22Rv1 (cell line): ENCODE data around the gene SLX4IP.

Experiments
- H3K27ac ChIP-seq: fragments of 450-650 bp; 2 replicates; pipeline ENCODE4 v1.5.1; 2017
- CTCF ChIP-seq: fragments of 450-650 bp; IDR thresholded peaks from 2 replicates; pipeline ENCODE4 v1.5.1; 2017; ENCODE audit warnings: mild to moderate bottlenecking
- ZFX ChIP-seq: fragments of 450-650 bp; IDR thresholded peaks from 2 replicates; pipeline ENCODE4 v1.6.1; 2017; ENCODE audit warnings: antibody characterized with exemption, borderline replicate concordance

The SLX4IP gene

GRCh38 chr20:10511170-10511508 is 76.0 kb downstream of the SLX4IP start:
- peak overlapping the region; percentile 19; the same call in 1 of the 2 replicates for H3K27ac ChIP-seq

GRCh38 chr20:10511509-10512251 is 76.6 kb downstream of the SLX4IP start:
- peak overlapping the region; percentile 19; the same call in 1 of the 2 replicates for H3K27ac ChIP-seq
- no peak for TF ChIP-seq CTCF
- no peak for TF ChIP-seq ZFX

More at GRCh38 chr20:10511170-10511508, 76.0 kb downstream of the SLX4IP start:
- TF ChIP-seq ZFX, result no peak
- TF ChIP-seq CTCF, result no peak

GRCh38 chr20:10513061-10513460 is 78.0 kb downstream of the SLX4IP start:
- TF ChIP-seq ZFX (no peak), CTCF (no peak)
- H3K27ac ChIP-seq, result no peak overlapping the region

GRCh38 chr20:10513931-10514575 is 78.9 kb downstream of the SLX4IP start:
- TF ChIP-seq CTCF (no peak), ZFX (no peak)
- H3K27ac ChIP-seq, result no peak overlapping the region

- no peak overlapping the region for H3K27ac ChIP-seq
- TF ChIP-seq ZFX (no peak), CTCF (no peak)
Measured at GRCh38 chr20:10516529-10516928, 81.4 kb downstream of the SLX4IP start.

GRCh38 chr20:10519361-10520046 is 84.4 kb downstream of the SLX4IP start:
- no peak for TF ChIP-seq ZFX
- TF ChIP-seq CTCF, result no peak
- no peak overlapping the region for H3K27ac ChIP-seq

- TF ChIP-seq CTCF (no peak), ZFX (no peak)
- no peak overlapping the region for H3K27ac ChIP-seq
Measured at GRCh38 chr20:10520528-10520927, 85.4 kb downstream of the SLX4IP start.
